Gastroesophageal sphincter (tissue), 3 donors: ENCODE data around the gene ARHGEF9.

ENCODE experiments used
- CTCF ChIP-seq, 4 experiments: fragments of 200-600 bp in 2 of 4; fragments of 450-650 bp in 2 of 4; sonication (generic) in 1 of 4; IDR thresholded peaks; one replicate each; pipeline ENCODE4 v1.5.1; 2017 to 2019; ENCODE audit warnings: antibody characterized with exemption in 4 of 4, mild to moderate bottlenecking in 2 of 4, moderate library complexity in 2 of 4
- EP300 ChIP-seq: sonication (generic); formaldehyde crosslinking; IDR thresholded peaks from one replicate; pipeline ENCODE4 v1.6.1; 2017; ENCODE audit warnings: antibody characterized with exemption, mild to moderate bottlenecking
- POLR2A ChIP-seq, 2 donors: fragments of 450-650 bp; IDR thresholded peaks; one replicate each; pipeline ENCODE4 v1.6.1; 2017; ENCODE audit warnings: antibody characterized with exemption in 2 of 2, mild to moderate bottlenecking in 2 of 2, moderate library complexity in 1 of 2
- POLR2AphosphoS5 ChIP-seq: sonication (generic); formaldehyde crosslinking; IDR thresholded peaks from one replicate; pipeline ENCODE4 v1.6.1; 2017; ENCODE audit warnings: antibody characterized with exemption

- TF ChIP-seq CTCF (IDR thresholded peaks at IDR 0.05) (no peak), POLR2A (IDR thresholded peaks at IDR 0.05) (no peak), EP300 (no peak), POLR2AphosphoS5 (no peak)
These were observed 45.1 kb downstream of the ARHGEF9 start for GRCh38 chrX:63739885-63740284.
